Esophagus squamous epithelium (tissue), 5 donors: Measurements from ENCODE around the gene ASIC3. TPM values are rescaled to one million over a fixed set of nuclear protein-coding genes. Genes with fewer than 3 reads are reported as not detected.

Experiments
- DNase-seq: peaks from one replicate; lab custom pipeline; 2025; lab: John Stamatoyannopoulos, UW
- H3K27ac ChIP-seq, 4 donors: fragments of 200-600 bp; sonication (generic); one replicate each; pipeline ENCODE4 v1.5.1; 2016 to 2019; ENCODE audit warnings: mild to moderate bottlenecking in 1 of 4
- H3K27me3 ChIP-seq, 4 donors: fragments of 200-600 bp; sonication (generic); 1 replicate in 3 of 4; 2 replicates in 1 of 4; pipeline versions ENCODE4 v1.5.1 to v1.6.0; 2017 to 2021; ENCODE audit warnings: antibody characterized with exemption in 1 of 4
- H3K36me3 ChIP-seq, 3 donors: fragments of 200-600 bp; sonication (generic); one replicate each; pipeline ENCODE4 v1.5.1; 2016 to 2019
- H3K4me1 ChIP-seq, 3 donors: fragments of 200-600 bp; sonication (generic); one replicate each; pipeline ENCODE4 v1.5.1; 2017 to 2019
- H3K4me3 ChIP-seq, 4 donors: fragments of 200-600 bp; sonication (generic); 1 replicate in 3 of 4; 2 replicates in 1 of 4; pipeline ENCODE4 v1.5.1; 2016 to 2019; ENCODE audit warnings: mild to moderate bottlenecking in 2 of 4, moderate library complexity in 1 of 4
- H3K9me3 ChIP-seq, 3 donors: fragments of 200-600 bp; sonication (generic); one replicate each; pipeline ENCODE4 v1.5.1; 2016 to 2019
- CTCF ChIP-seq, 6 experiments: fragments of 450-650 bp in 4 of 6; fragments of 200-600 bp in 2 of 6; sonication (generic) in 2 of 6; IDR thresholded peaks; one replicate each; pipeline ENCODE4 v1.5.1; 2016 to 2019; ENCODE audit warnings: antibody characterized with exemption in 6 of 6, mild to moderate bottlenecking in 4 of 6, moderate library complexity in 4 of 6
- POLR2A ChIP-seq, 4 donors: fragments of 450-650 bp; IDR thresholded peaks; one replicate each; pipeline ENCODE4 v1.6.1; 2017; ENCODE audit warnings: antibody characterized with exemption in 4 of 4, mild to moderate bottlenecking in 4 of 4, moderate library complexity in 3 of 4
- WGBS, 2 donors: methylation state at CpG; one replicate each; pipeline ENCODE4 v1.1.5; 2018; 5-methylcytosine and 5-hydroxymethylcytosine counted together
- intact Hi-C: fragments of 100-400 bp; cut with DNase I; formaldehyde crosslinking; loops from one replicate; pipeline ENCODE4 v1.15.0; 2022
- total RNA-seq, 4 donors: library from RNA; depleted of rRNA; stranded (reverse); fragments of >200 nt; gene quantifications; one replicate each; pipeline ENCODE4 v1.1.0, GENCODE V29; 2016
- donor health status: DM: yes; HTN: yes; CAD: no.

The ASIC3 gene
- total RNA-seq, 4 donors from 2014 or later = 0.40 to 0.95 TPM; not detected in 2

- intact Hi-C loops = no loop called here
- WGBS, 2 donors = 88 to 90% methylated on average over 11 to 14 of the region's 14 CpGs
- Histone ChIP-seq H3K9me3 (no peaks in the 10 kb centered on the region), H3K27me3 (no peaks in the 10 kb centered on the region), H3K36me3 (peaks cover 0 to 7% (median 0%) of the 10 kb centered on the region in 3 donors), H3K4me3 (no peak overlapping the region), H3K27ac (no peak overlapping the region), H3K4me1 (peaks cover 28 to 65% (median 33%) of the 10 kb centered on the region in 3 donors)
- TF ChIP-seq CTCF (IDR thresholded peaks at IDR 0.05) = no peak
- TF ChIP-seq POLR2A (IDR thresholded peaks at IDR 0.05) = no peak
- no peak for DNase-seq
These were observed 43.7 kb downstream of the ASIC3 start for GRCh38 chr7:151091988-151092387.

DNA sequence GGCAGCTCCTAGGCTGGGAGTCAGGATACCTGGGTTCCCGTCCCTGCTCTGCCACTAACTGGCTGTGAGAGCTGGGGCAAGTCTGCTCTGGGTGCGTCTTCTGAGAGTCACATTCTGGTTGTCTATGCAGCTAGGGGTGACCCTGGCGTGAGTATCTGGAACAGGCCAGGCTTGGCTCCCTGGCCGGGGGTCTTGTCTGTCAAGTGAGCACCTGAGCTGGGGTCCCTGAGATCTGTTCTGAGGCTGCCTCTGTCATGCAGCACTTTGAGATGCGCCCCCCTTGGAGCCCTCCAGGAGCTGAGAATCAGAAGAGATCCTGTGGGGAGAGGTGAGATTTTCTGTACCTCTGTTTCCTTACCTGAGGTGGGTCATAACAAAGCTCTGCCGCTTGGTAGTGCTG, 45.4 kb downstream of the ASIC3 start:
- no peak for DNase-seq
- no peaks in the 10 kb centered on the region for H3K9me3 ChIP-seq
- intact Hi-C loops = no loop called here
- no peaks in the 10 kb centered on the region for H3K27me3 ChIP-seq
- no peak overlapping the region for H3K4me3 ChIP-seq
- H3K27ac ChIP-seq = no peak overlapping the region
- peaks cover 13 to 48% (median 21%) of the 10 kb centered on the region in 3 donors for H3K4me1 ChIP-seq
- 96 to 100% methylated on average over 1 to 6 of the region's 6 CpGs for WGBS, 2 donors
- no peak for TF ChIP-seq POLR2A (IDR thresholded peaks at IDR 0.05)
- no peak for TF ChIP-seq CTCF (IDR thresholded peaks at IDR 0.05)
- H3K36me3 ChIP-seq = peaks cover 0 to 7% (median 0%) of the 10 kb centered on the region in 3 donors

- intact Hi-C loops = no loop called here
- no peak for DNase-seq
- WGBS, 2 donors = 73 to 86% methylated on average over 5 of the region's 5 CpGs
- Histone ChIP-seq H3K36me3 (peaks cover 0 to 7% (median 0%) of the 10 kb centered on the region in 3 donors), H3K4me3 (no peak overlapping the region), H3K4me1 (peaks cover 4 to 42% (median 12%) of the 10 kb centered on the region in 3 donors), H3K9me3 (no peaks in the 10 kb centered on the region), H3K27ac (no peak overlapping the region), H3K27me3 (no peaks in the 10 kb centered on the region)
- TF ChIP-seq CTCF (IDR thresholded peaks at IDR 0.05) = no peak
- TF ChIP-seq POLR2A (IDR thresholded peaks at IDR 0.05) = no peak
These were observed 46.3 kb downstream of the ASIC3 start for GRCh38 chr7:151094675-151095074.

DNA sequence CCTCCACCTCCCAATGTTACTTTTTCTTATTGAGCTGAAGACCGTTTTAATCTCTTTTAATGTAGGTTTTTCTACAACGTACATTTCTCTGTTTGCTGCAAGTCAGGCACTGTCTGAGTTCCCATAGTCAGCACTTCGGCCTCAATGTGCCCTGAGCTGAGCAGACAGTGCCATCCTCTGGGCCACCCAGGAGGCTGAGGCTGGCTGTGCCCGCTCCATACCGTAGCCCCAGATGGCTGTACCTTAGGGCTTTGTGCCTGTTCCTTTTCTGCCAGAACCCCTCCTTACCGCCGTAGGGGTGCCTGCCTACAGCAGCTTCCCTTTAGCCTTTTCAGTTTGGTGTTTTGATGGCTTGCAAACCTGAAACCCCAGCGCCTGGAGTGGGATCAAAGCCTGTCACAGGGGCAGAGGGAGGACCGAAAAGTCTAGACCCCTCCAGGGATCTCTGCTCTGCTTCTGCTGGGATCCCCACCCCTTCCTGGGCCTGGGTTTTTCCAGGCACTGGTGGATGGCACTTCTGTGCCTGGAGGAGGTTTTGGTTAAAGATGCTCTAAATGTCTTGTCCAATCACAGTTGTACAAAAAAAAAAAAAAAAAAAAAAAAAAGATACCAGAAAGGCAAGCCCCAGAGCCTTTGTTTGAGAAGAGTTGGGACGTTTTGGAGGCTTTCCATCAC, 46.9 kb downstream of the ASIC3 start:
- intact Hi-C loops = no loop called here
- WGBS, 2 donors = 63 to 76% methylated on average over 6 of the region's 10 CpGs
- peaks cover 0 to 42% (median 7%) of the 10 kb centered on the region in 3 donors for H3K4me1 ChIP-seq
- DNase-seq = no peak
- H3K36me3 ChIP-seq = peaks cover 0 to 7% (median 0%) of the 10 kb centered on the region in 3 donors
- no peak overlapping the region for H3K27ac ChIP-seq
- H3K4me3 ChIP-seq = no peak overlapping the region
- no peaks in the 10 kb centered on the region for H3K27me3 ChIP-seq
- H3K9me3 ChIP-seq = no peaks in the 10 kb centered on the region
- TF ChIP-seq POLR2A (IDR thresholded peaks at IDR 0.05) = no peak
- no peak for TF ChIP-seq CTCF (IDR thresholded peaks at IDR 0.05)

GRCh38 chr7:151095828-151096475, 47.6 kb downstream of the ASIC3 start:
- 72 to 79% methylated on average over 7 to 15 of the region's 17 CpGs for WGBS, 2 donors
- no peak for DNase-seq

More at GRCh38 chr7:151095828-151096475, 47.6 kb downstream of the ASIC3 start:
- Histone ChIP-seq H3K9me3 (no peaks in the 10 kb centered on the region), H3K27me3 (no peaks in the 10 kb centered on the region), H3K4me3 (no peak overlapping the region), H3K27ac (no peak overlapping the region), H3K4me1 (peaks cover 0 to 42% (median 6%) of the 10 kb centered on the region in 3 donors), H3K36me3 (peaks cover 0 to 7% (median 0%) of the 10 kb centered on the region in 3 donors)
- intact Hi-C loops = no loop called here
- TF ChIP-seq CTCF (IDR thresholded peaks at IDR 0.05) (no peak), POLR2A (IDR thresholded peaks at IDR 0.05) (no peak)
